ENCODE results near the gene PPIF. TPM values are rescaled to one million over a fixed set of nuclear protein-coding genes. Genes with fewer than 3 reads are reported as not detected.

The PPIF gene
- total RNA-seq, 1 donor = 29.6 TPM

DNA sequence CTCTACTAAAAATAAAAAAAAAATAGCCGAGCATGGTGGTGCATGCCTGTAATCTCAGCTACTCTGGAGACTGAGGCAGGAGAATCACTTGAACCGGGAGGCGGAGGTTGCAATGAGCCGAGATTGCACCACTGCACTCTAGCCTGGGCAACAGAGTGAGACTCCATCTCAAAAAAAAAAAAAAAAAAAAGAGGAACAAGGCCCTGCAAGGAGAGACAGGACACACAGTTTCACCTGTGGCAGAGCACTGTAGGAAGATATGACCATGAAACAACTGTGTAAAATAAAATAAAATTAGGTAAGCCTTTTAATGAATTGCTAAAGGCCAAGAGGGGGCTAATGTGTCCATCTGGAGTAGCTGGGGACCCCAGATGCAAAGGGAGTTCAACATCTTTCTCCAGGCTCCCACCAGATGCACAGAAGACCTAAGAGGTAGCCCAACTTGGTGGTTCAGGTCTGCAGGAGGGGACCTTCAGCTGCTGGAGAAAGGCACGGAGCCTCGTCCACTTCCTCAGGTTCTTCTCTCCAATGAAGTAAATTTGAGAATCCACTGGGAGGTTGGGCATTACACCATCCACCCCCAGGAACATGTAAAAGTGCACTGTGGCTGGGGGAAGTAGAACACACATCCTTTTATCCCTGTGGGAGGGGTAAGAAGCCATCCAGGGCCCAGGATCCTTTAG is 12.7 kb downstream of the PPIF start:
- DNase-seq (ENCODE audit: low read depth) = no peak
- TF ChIP-seq, protein P1, sequence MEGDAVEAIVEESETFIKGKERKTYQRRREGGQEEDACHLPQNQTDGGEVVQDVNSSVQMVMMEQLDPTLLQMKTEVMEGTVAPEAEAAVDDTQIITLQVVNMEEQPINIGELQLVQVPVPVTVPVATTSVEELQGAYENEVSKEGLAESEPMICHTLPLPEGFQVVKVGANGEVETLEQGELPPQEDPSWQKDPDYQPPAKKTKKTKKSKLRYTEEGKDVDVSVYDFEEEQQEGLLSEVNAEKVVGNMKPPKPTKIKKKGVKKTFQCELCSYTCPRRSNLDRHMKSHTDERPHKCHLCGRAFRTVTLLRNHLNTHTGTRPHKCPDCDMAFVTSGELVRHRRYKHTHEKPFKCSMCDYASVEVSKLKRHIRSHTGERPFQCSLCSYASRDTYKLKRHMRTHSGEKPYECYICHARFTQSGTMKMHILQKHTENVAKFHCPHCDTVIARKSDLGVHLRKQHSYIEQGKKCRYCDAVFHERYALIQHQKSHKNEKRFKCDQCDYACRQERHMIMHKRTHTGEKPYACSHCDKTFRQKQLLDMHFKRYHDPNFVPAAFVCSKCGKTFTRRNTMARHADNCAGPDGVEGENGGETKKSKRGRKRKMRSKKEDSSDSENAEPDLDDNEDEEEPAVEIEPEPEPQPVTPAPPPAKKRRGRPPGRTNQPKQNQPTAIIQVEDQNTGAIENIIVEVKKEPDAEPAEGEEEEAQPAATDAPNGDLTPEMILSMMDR (IDR thresholded peaks at IDR 0.05; ENCODE audit: insufficient read depth, low read length) = no peak
- no peak overlapping the region for H3K4me3 ChIP-seq (ENCODE audit: low read depth, low read length)

DNA sequence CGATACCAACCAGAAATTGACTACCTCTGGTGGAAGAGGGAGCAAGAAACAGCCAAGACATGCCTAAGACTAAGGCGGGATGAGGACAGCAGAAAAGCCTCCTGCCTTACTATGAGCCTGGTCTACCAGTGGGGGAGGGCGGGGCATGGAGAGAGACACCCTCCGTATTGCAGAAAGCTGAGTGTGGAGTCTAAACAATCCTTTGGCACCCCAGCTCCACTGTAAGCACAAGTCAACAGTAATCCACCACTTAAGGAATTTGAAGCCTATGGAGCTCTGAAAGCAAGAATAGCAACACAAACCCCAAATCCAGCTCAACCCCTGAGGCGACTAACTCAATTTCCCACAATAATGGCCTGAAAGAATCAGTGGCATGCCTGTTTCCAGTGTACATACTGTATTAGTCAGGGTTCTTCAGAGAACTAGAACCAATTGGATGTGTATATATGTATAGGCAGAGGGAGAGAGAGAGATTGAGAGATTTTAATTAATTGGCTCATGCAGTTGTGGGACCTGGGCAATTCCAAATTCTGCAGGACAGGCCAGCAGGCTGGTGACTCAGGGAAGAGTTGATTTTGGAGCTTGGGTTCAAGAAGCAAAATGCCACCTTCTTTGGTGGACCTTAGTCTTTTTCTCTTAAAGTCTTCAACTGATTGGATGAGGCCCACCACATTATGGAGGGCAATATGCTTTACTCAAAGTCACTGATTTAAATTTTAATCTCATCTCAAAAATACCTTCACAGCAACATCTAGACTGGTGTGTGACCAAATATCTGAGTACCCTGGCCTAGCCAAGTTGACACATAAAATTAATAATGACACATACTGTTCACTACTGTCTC is 13.5 kb downstream of the PPIF start:
- DNase-seq (ENCODE audit: low read depth) = no peak
- H3K4me3 ChIP-seq (ENCODE audit: low read depth, low read length) = no peak overlapping the region
- TF ChIP-seq, protein P1 (IDR thresholded peaks at IDR 0.05; ENCODE audit: insufficient read depth, low read length) = no peak

DNA sequence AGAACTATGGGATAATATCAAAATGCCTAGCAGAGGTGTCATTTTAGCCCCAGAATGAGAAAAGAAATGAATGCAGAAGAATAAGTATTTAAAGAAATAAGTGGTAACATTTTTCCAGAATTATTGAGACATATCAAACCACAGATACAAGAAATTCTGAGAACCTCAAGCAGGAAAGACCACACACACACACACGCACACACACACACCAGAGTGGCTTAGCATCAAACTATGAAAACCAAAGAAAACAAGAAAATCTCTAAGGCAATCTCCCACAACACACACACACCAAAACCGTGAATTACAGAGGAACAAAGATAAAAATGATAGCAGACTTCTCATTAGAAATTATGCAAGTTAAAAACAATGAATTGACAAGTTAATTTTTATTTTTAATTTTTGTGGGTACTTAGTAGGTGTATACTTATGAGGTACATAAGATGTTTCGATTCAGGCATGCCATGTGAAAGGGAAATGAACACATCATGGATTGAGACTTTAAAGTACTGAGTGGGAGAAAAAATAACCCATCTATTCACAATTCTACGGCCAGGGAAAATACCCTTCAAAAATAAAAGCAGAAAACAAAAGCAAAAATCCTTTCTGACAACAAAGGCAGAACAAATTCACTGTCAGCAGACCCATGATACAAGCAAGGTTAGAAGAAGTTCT is 14.6 kb downstream of the PPIF start:
- peak; percentile 27 for DNase-seq (ENCODE audit: low read depth)
- TF ChIP-seq, protein P1 (IDR thresholded peaks at IDR 0.05; ENCODE audit: insufficient read depth, low read length) = no peak
- H3K4me3 ChIP-seq (ENCODE audit: low read depth, low read length) = no peak overlapping the region

DNA sequence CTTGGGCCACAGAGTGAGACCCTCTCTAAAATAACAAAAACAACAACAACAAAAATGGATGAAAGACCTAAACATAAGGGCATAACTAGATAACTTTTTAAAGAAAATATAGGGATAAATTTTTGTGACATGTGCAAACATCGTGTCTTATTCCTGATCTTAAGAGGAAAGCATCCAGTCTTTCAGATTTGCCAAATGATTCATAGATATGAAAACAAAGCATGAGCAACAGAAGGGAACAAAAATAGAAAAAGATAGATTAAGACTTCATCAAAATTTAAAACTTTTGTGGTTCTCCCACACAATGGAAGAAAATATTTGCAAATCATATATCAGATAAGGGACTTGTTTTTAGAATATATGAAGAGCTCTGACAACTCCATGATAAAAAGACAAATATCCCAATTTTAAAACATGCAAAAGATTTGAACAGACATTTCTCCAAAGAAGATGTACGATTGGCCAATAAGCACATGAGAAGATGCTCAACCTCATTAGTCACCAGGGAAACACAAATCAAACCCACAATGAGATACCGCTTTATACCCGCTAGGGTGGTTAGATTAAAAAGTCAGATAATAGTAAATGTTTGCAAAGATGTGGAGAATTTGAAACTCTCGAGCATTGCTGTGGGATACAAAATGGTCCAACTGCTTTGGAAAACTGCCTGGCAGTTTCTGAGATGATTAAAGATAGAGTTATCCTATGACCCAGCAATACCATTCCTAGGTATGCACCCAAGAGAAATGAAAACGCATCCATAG is 20.3 kb downstream of the PPIF start:
- H3K4me3 ChIP-seq (ENCODE audit: low read depth, low read length) = no peak overlapping the region
- TF ChIP-seq, protein P1 (IDR thresholded peaks at IDR 0.05; ENCODE audit: insufficient read depth, low read length) = peak; percentile 26
- peak; percentile 94 for DNase-seq (ENCODE audit: low read depth)

GRCh38 chr10:79372871-79373270 is 25.6 kb downstream of the PPIF start:
- DNase-seq (ENCODE audit: low read depth) = no peak
- TF ChIP-seq, protein P1 (IDR thresholded peaks at IDR 0.05; ENCODE audit: insufficient read depth, low read length) = no peak
- no peak overlapping the region for H3K4me3 ChIP-seq (ENCODE audit: low read depth, low read length)
